Stimulated activated memory B cell treated with anti-CD40 and anti-IgM and Interleukin-4, amounts not matched to agents 10 μg/mL and 1 μg/mL and 100 μg/mL, for 72 hours (primary cell): Measurements from ENCODE around the gene PIK3CA.

ENCODE experiments used
- ATAC-seq: fragments of 150-1000 bp; cut with Tn5 transposase; 2 replicates; pipeline ENCODE4 v1.10.0; 2021
- H3K27ac Mint-ChIP-seq: one replicate; pipeline ENCODE4 v1.8.0; 2022; ENCODE audit warnings: mild to moderate bottlenecking, mixed read lengths
- H3K27me3 Mint-ChIP-seq: one replicate; pipeline ENCODE4 v1.8.0; 2022; ENCODE audit warnings: mixed read lengths
- H3K36me3 Mint-ChIP-seq: one replicate; pipeline ENCODE4 v1.8.0; 2022; ENCODE audit warnings: mixed read lengths
- H3K4me1 Mint-ChIP-seq: one replicate; pipeline ENCODE4 v1.8.0; 2022; ENCODE audit warnings: mixed read lengths
- H3K4me3 Mint-ChIP-seq: one replicate; pipeline ENCODE4 v1.8.0; 2022; ENCODE audit warnings: mild to moderate bottlenecking, moderate library complexity, mixed read lengths
- H3K9me3 Mint-ChIP-seq: one replicate; pipeline ENCODE4 v1.8.0; 2022; ENCODE audit warnings: mixed read lengths

PIK3CA gene

DNA sequence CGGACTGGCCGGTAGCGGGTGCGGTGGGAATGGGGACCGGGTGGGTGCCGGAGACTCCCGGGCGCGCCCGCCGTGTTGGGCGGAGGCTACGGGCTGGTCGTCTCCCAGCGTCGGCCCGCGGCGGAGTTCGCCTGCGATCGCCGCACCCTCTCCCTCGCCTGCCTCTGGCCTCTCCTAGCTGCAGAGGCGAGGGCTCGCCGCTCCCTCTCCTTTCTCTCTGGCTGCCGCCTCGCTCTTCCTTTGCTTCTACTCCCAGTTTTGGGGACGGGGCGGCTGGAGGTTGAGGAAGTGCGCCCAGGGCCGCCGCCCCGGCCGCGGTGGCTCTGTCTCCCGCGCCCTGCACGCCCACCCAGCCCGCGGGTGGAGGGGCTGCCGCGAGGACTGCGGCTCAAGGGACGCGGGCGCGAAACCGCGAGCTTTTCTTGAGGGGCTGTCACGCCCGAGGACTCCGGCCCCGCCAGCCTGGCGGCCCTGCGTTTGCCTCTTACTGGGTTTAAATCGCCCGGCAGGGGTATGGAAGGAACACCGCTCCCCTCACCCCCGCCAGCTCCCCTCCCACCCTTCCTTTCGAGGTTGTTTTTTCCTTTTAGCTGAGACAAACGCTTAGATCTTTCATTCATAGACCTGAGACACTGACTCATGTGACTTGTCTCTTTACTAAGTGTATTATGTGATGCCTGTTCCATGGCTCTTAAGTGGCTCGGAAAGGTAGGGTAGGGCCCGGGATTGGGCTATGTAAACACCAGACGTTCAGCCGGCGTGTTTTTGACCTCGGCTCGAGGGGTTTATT, 654 bp downstream of the PIK3CA start:
- Mint-ChIP-seq H3K27me3 (no peaks in the 10 kb centered on the region), H3K9me3 (no peaks in the 10 kb centered on the region), H3K4me1 (peaks cover 44% of the 10 kb centered on the region), H3K36me3 (no peaks in the 10 kb centered on the region), H3K27ac (no peak overlapping the region), H3K4me3 (peak overlapping the region; percentile 92)
- ATAC-seq: peak; percentile 64

DNA sequence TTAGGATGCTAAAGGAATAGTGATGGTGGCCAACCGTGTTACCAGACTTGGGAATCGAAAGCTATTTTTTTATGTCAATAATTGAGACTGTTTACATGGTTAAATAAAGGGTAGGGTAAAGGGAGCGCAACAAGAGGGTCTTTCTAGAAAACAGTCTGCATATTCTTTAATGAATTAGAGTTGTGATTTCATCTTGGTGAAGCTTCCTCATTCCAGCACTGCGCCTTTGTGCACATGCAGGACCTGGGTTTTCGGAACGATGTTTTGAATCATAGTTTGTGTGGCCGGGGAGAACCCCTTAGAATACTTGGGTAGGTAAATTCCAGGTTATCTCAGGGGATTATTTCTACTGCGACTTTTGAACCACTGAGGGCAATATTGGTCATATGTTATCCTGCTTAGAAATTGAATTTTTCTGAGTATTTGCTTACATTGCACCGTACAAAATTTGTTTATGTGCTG, 1.3 kb downstream of the PIK3CA start:
- Mint-ChIP-seq H3K27me3 (no peaks in the 10 kb centered on the region), H3K27ac (no peak overlapping the region), H3K9me3 (no peaks in the 10 kb centered on the region), H3K4me3 (peak overlapping the region; percentile 92), H3K36me3 (no peaks in the 10 kb centered on the region), H3K4me1 (peaks cover 44% of the 10 kb centered on the region)
- ATAC-seq: peak; percentile 60

DNA sequence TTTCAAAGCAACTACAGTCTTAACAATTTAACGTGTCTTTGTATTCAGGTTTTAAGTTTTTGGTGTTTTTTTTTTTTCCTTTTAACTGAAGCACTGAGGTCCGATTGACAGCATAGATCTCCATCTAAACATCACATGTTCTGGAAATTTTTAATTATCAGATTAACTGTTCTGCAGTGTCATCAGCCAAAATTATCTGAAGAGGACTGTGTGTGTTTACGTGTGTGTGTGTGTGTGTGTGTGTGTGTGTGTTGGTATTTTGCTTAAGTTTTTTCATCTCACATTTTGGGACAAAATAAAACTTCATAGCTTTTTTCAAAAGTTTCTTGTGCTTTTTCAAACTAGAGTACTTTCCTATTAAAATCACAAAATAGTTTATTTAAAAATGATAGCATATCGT, 1.8 kb downstream of the PIK3CA start:
- Mint-ChIP-seq H3K27ac (no peak overlapping the region), H3K27me3 (no peaks in the 10 kb centered on the region), H3K4me1 (peaks cover 44% of the 10 kb centered on the region), H3K36me3 (no peaks in the 10 kb centered on the region), H3K4me3 (peak overlapping the region; percentile 92), H3K9me3 (no peaks in the 10 kb centered on the region)
- no peak for ATAC-seq

DNA sequence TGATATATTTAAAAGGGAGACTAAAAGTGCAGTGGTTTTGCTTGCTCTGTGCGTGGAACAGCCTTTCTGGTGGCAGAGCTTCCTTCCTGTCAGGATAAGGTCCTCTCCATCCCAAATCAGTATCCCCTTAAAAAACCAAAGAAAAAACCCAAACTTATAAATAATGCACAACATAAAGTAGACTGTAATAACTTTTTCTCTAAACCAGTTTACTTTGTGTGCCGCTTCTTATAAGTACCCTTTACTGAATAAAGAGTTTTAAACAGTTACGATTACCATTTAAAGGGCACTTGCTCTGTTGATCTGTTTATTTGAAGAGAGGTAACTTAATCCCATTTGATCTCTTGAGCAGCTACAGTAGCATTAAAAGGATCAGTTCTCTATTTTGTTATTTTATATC, 2.5 kb downstream of the PIK3CA start:
- Mint-ChIP-seq H3K4me1 (peaks cover 44% of the 10 kb centered on the region), H3K4me3 (no peak overlapping the region), H3K36me3 (no peaks in the 10 kb centered on the region), H3K27me3 (no peaks in the 10 kb centered on the region), H3K27ac (peak overlapping the region; percentile 7), H3K9me3 (no peaks in the 10 kb centered on the region)
- no peak for ATAC-seq

DNA sequence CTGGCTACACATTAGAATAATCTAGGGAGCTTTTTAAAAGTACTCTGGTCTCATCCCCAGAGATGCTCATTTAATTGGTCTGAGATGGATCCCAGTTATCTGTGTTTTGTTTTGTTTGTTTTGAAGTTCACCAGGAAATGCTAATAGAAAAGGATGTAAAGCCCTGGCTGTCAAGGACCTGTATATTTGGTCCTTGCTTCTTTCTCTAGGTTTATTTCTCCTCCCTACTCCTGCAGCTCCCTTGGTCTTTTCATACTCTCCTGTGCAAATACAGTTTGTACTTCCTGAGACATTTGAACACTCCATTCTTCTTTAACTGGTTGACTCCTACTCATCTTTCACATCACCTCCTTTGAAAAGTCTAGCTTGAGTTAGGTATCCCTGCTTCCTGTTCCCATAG, 3.3 kb downstream of the PIK3CA start:
- H3K27me3 Mint-ChIP-seq: no peaks in the 10 kb centered on the region
- H3K4me1 Mint-ChIP-seq: peaks cover 49% of the 10 kb centered on the region
- ATAC-seq: no peak
- H3K4me3 Mint-ChIP-seq: no peak overlapping the region
- peak overlapping the region; percentile 7 for H3K27ac Mint-ChIP-seq
- H3K9me3 Mint-ChIP-seq: no peaks in the 10 kb centered on the region
- H3K36me3 Mint-ChIP-seq: no peaks in the 10 kb centered on the region

DNA sequence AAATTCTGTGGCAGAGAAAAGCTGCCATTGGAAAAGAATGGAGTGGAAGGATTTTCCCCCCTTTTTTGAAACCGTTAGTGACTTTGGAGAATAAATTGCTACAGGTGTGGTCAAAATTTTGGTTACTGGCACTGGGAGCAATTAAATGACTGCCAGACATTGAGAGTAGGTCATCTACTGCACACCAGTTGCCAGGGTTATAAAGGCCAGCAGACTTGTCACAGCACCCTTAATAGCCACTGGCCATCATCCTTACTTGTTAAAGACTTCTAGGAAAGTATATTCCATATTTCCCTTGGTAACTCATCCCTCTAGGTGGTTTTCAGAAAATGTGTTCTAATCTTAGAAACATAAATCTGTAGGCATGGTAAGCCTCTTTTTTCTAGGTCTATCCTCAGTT, 8.0 kb downstream of the PIK3CA start:
- Mint-ChIP-seq H3K27me3 (no peaks in the 10 kb centered on the region), H3K36me3 (no peaks in the 10 kb centered on the region), H3K4me3 (no peak overlapping the region), H3K27ac (no peak overlapping the region), H3K4me1 (peaks cover 49% of the 10 kb centered on the region), H3K9me3 (peaks cover 3% of the 10 kb centered on the region)
- ATAC-seq: no peak

DNA sequence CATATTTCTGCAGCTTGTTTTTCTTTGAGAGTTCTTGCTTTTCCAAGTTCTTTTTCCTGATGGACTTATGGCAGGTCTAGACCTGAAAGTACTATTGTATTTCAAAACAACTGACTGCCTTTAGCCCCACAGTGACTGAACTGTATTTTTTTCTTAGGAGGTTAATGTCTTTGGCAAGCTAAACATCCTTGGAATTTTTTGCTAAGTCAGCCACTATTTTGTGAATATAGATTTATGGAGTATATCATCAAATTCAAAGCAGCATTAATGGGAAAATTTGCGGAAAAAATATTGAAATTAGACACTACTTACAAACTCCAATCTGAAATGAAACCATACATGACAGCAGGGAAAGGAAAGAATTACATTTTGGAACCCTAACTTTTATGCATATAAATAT, 8.6 kb downstream of the PIK3CA start:
- no peak for ATAC-seq
- Mint-ChIP-seq H3K27me3 (no peaks in the 10 kb centered on the region), H3K36me3 (no peaks in the 10 kb centered on the region), H3K4me1 (peaks cover 46% of the 10 kb centered on the region), H3K4me3 (no peak overlapping the region), H3K9me3 (peaks cover 5% of the 10 kb centered on the region), H3K27ac (no peak overlapping the region)

DNA sequence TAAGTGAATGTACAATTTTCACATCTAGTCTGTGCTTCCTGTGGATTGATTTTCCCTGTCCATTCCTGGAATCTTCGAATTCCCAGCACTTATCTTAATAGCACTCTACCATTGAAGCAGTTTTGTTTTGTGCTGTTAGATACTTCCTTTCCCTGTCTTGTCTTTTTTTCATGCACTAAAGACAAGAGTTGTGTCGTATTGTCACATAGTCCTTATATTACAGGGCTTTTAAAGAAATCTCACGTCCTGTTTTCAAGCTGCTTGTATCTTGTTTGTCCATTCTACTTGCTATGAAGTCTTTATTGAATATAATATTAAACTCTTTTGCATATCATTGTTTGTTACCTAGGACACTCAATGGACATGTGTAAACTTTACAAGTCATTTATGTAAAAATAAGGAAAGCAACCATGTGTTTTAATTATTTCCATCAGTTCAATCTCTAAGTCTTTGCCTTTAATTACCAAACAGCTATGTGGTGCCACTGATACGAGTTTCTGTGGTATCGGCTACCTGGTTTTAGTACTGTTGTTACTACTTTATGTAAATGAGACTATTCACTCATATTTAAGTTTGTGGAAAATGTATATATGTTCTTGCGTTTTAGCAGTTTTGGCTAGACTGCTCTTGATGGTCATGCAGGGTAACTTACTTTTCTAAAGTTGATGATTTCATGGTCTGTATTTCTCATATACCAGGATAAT, 10.3 kb downstream of the PIK3CA start:
- Mint-ChIP-seq H3K36me3 (no peaks in the 10 kb centered on the region), H3K9me3 (peaks cover 5% of the 10 kb centered on the region), H3K4me3 (no peak overlapping the region), H3K27ac (no peak overlapping the region), H3K4me1 (peaks cover 46% of the 10 kb centered on the region), H3K27me3 (no peaks in the 10 kb centered on the region)
- ATAC-seq: peak; percentile 69

DNA sequence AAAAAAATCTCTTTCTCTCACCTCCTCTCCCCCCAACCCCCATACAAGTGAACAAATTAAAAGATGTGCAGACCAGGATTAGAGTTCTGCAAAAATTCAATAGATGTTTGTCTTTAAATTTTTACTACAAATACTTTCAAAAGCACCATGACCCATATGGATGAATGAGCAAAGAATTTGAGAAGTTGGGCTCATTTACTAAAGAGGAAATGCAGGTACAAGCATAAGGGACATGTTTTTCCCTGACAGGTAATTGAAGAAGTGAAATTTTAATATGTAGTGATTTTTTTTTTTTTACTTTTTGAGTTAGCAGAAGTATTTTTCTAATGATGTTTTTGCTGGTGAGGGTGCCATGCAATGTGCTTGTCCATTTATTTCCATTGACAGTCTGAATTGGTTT, 15.3 kb downstream of the PIK3CA start:
- no peak overlapping the region for H3K4me3 Mint-ChIP-seq
- H3K27ac Mint-ChIP-seq: peak overlapping the region; percentile 69
- no peaks in the 10 kb centered on the region for H3K36me3 Mint-ChIP-seq
- no peaks in the 10 kb centered on the region for H3K27me3 Mint-ChIP-seq
- no peak for ATAC-seq
- H3K4me1 Mint-ChIP-seq: peaks cover 64% of the 10 kb centered on the region
- H3K9me3 Mint-ChIP-seq: peaks cover 5% of the 10 kb centered on the region

DNA sequence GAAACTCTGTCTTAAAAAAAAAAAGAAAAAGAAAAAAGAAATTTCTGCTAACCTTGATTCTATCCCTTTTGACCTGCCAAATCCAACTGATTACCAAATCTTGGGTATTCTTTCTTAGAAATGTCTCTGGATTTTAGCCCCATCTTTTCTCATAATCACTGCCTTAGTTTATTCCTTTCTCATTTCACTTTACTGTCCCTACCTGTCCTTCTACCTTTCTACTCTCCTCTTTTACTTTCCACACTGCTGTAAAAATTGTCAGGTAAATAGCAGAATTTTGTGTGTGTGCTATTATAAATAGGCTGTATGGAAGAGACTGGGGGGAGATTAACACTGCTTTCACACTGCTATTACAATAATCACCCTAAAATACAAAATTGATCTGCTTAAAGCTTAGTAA, 16.7 kb downstream of the PIK3CA start:
- Mint-ChIP-seq H3K27ac (no peak overlapping the region), H3K36me3 (peaks cover 3% of the 10 kb centered on the region), H3K9me3 (peaks cover 5% of the 10 kb centered on the region), H3K27me3 (no peaks in the 10 kb centered on the region), H3K4me1 (peaks cover 70% of the 10 kb centered on the region), H3K4me3 (no peak overlapping the region)
- ATAC-seq: no peak

DNA sequence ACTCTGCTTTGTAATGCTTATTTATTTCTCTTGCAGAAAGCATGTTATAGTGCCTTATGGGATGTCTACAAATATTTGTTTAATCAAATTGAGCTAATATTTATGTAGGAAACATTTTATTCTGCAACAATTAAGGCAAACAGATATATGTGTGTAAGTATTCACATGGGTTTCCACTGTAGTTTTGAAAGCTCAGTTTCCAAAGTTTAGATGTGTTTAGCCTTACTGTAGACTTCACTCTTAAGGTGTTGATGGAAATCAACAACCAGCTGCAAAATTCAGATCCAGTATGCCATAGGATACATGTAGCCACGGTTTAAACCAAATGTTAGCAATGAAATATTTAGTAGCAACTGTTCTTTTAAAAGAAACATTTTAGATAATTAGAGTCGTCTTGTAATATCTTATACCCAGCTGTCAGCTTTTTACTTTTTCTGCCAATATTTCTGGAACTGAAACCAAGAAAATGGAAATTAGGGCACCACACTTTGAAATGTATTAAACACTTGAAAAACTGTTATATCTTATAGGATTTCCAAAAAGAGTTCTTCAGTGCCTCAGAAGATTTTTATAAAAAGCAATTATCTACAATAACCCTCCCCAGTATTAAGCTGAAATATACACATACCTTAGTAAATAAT, 18.5 kb downstream of the PIK3CA start:
- no peaks in the 10 kb centered on the region for H3K27me3 Mint-ChIP-seq
- no peak for ATAC-seq
- no peak overlapping the region for H3K4me3 Mint-ChIP-seq
- H3K9me3 Mint-ChIP-seq: peaks cover 3% of the 10 kb centered on the region
- peaks cover 77% of the 10 kb centered on the region for H3K4me1 Mint-ChIP-seq
- peaks cover 14% of the 10 kb centered on the region for H3K36me3 Mint-ChIP-seq
- no peak overlapping the region for H3K27ac Mint-ChIP-seq

DNA sequence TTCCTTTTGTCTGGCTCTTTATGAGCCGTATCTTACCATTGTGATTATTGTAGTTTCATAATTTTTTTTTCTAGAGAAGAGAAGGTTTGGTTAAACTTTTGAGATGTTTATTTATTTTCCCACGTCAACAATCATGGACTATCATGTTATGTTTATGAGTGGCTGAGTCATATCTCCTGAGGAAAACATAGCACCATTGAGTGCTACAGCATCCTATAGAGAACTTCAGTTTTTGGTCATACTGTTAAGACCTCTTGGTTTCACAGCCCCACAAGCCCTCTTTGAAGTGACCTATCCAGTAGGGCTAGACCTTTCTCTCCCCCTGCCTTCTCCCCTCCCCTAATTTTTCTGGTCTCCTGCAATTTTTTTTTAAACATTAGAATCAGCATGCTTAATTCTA, 20.8 kb downstream of the PIK3CA start:
- Mint-ChIP-seq H3K27me3 (no peaks in the 10 kb centered on the region), H3K9me3 (peaks cover 3% of the 10 kb centered on the region), H3K4me3 (no peak overlapping the region), H3K4me1 (peaks cover 71% of the 10 kb centered on the region), H3K36me3 (peaks cover 14% of the 10 kb centered on the region), H3K27ac (no peak overlapping the region)
- ATAC-seq: no peak

DNA sequence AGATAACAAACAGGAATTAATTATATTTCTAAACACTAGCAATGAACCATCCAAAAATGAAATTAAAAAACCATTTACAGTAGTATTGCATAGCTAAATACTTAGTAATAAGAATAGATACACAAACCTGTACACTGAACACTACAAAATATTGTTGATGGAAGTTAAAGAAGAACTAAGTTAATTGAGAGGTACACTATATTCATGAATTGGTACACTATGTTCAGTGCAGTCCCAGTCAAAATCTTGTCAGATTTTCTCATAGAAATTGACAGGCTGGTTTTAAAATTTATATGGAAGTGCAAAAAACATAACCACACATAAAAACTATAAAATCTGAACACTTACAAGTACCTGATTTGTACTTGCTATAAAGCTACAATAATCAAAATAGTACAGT, 24.4 kb downstream of the PIK3CA start:
- ATAC-seq: no peak
- Mint-ChIP-seq H3K4me1 (peaks cover 69% of the 10 kb centered on the region), H3K36me3 (peaks cover 14% of the 10 kb centered on the region), H3K9me3 (peaks cover 3% of the 10 kb centered on the region), H3K4me3 (no peak overlapping the region), H3K27me3 (no peaks in the 10 kb centered on the region), H3K27ac (no peak overlapping the region)

DNA sequence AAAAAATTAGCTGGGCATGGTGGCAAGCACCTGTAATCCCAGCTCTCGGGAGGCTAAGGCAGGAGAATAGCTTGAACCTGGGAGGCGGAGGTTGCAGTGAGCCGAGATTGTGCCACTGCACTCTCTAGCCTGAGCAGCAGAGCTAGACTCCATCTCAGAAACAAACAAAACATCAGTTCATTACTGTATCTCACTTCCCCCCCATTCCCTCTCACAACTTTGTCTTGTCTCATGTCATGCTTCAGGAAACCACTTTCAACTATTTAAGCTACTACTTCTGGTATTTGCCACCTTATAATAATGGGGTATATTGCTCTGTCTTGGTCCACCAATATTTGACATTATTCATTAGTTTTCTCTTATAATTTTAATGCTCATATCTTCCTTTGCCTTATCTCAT, 26.2 kb downstream of the PIK3CA start:
- H3K27ac Mint-ChIP-seq: peak overlapping the region; percentile 5
- H3K36me3 Mint-ChIP-seq: peaks cover 14% of the 10 kb centered on the region
- peak; percentile 54 for ATAC-seq
- H3K4me1 Mint-ChIP-seq: peaks cover 53% of the 10 kb centered on the region
- no peak overlapping the region for H3K4me3 Mint-ChIP-seq
- no peaks in the 10 kb centered on the region for H3K27me3 Mint-ChIP-seq
- peaks cover 3% of the 10 kb centered on the region for H3K9me3 Mint-ChIP-seq

DNA sequence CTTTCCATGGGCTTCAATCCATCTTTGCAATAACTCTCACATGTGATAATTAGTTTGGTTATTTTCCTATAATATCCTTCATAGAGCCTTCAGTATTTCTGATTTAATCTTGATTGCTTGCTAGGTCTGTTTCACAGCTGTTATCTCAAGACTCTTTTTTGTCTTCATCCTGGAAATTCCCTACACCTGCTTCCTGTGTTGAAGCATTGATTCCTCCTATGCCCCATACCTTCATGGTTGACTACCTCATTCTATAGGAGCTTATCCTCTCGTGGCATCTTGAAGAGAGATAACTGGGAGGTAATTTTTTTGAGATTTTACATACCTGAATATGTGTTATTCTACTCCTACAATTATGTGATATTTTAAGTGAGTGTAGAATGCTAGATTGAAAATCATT, 26.7 kb downstream of the PIK3CA start:
- no peaks in the 10 kb centered on the region for H3K27me3 Mint-ChIP-seq
- peaks cover 3% of the 10 kb centered on the region for H3K9me3 Mint-ChIP-seq
- ATAC-seq: no peak
- H3K4me1 Mint-ChIP-seq: peaks cover 47% of the 10 kb centered on the region
- peak overlapping the region; percentile 5 for H3K27ac Mint-ChIP-seq
- H3K4me3 Mint-ChIP-seq: no peak overlapping the region
- peaks cover 11% of the 10 kb centered on the region for H3K36me3 Mint-ChIP-seq
